ENCODE results near the gene DHX35.

DNA sequence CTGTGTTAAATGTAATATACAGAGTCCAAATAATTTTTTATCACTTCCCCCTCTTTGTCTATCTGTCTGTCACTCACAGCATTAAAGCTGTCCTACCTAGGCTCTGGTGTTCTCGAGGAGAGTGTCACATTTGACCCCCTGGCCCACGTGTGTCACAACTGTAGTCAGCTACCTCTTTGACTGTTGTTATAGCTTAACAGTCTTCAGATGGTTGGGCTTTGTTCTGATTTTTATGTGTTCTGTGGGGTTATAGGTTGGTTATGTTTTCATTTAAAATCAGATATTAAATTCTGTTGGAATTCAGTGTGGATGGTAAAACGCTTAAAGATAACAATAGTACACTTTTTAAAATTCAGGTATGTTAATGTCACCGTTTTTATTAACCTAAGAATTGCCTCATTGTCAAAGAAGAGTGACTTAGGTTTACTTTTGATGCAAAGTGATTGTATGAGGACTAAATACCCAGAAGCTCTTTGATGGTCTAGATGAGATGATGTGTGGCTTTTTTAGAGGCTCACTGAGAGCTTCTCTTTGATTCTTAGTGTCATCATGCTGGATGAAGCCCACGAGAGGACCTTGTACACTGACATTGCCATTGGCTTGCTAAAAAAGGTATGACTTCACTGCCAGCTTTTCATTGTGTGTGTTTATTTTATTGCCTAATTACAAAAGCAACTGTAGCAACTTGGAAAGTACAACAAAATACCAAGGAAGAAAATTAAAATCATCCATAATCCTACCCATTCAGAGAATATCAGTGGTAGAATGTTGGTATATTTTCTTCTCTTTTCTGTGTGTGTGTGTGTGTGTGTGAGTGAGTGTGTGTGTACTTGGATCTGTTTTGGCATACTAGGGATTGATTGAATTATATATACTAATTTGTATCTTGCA lies 29.9 kb downstream of the DHX35 start:
- TF ChIP-seq, protein P1, sequence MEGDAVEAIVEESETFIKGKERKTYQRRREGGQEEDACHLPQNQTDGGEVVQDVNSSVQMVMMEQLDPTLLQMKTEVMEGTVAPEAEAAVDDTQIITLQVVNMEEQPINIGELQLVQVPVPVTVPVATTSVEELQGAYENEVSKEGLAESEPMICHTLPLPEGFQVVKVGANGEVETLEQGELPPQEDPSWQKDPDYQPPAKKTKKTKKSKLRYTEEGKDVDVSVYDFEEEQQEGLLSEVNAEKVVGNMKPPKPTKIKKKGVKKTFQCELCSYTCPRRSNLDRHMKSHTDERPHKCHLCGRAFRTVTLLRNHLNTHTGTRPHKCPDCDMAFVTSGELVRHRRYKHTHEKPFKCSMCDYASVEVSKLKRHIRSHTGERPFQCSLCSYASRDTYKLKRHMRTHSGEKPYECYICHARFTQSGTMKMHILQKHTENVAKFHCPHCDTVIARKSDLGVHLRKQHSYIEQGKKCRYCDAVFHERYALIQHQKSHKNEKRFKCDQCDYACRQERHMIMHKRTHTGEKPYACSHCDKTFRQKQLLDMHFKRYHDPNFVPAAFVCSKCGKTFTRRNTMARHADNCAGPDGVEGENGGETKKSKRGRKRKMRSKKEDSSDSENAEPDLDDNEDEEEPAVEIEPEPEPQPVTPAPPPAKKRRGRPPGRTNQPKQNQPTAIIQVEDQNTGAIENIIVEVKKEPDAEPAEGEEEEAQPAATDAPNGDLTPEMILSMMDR (IDR thresholded peaks at IDR 0.05): no peak
- TF ChIP-seq SIN3A (IDR thresholded peaks at IDR 0.05; ENCODE audit: borderline replicate concordance, insufficient read depth, low read depth, low read length) (no peak), REST (IDR thresholded peaks at IDR 0.05; ENCODE audit: insufficient read depth in 1 of 2, low read depth in 2 of 2, low read length in 1 of 2) (no peak)

Measured in Panc1 (cell line).